Neural cell (in vitro differentiated cells): Measurements from ENCODE around the gene SOX30.

Experiments
- CTCF ChIP-seq: fragments of 450-650 bp; IDR thresholded peaks from 2 replicates; pipeline ENCODE4 v1.5.1; 2014; ENCODE audit warnings: antibody characterized with exemption, mild to moderate bottlenecking, moderate library complexity; ENCODE audit not compliant: poor library complexity, severe bottlenecking
- EZH2 ChIP-seq: fragments of 200-600, 300-800 bp; shearing (Covaris generic), sonication (generic); IDR thresholded peaks from 2 replicates; pipeline ENCODE4 v1.6.1; 2014; ENCODE audit warnings: antibody characterized with exemption, low read length, borderline replicate concordance, mild to moderate bottlenecking; ENCODE audit not compliant: insufficient read depth, poor library complexity, severe bottlenecking
- POLR2AphosphoS5 ChIP-seq: IDR thresholded peaks from 2 replicates; pipeline ENCODE4 v1.6.1; 2012
- REST ChIP-seq: IDR thresholded peaks from 2 replicates; pipeline ENCODE4 v1.6.1; 2012; ENCODE audit warnings: borderline replicate concordance
- TAF1 ChIP-seq: IDR thresholded peaks from 2 replicates; pipeline ENCODE4 v1.6.1; 2012; ENCODE audit warnings: low read depth

GRCh38 chr5:157611571-157612476, 40.4 kb downstream of the SOX30 start:
- no peak for TF ChIP-seq CTCF
- TF ChIP-seq POLR2AphosphoS5 = no peak
- no peak for TF ChIP-seq EZH2
- no peak for TF ChIP-seq REST
- no peak for TF ChIP-seq TAF1
